ENCODE data around the gene JSRP1. TPM values are rescaled to one million over a fixed set of nuclear protein-coding genes. Genes with fewer than 3 reads are reported as not detected.
A peak's percentile ranks its signal among the peaks of the same experiment; 100 is the strongest.

JSRP1 gene
- total RNA-seq, 2 experiments from 2014 or later, result 0.56 to 0.58 TPM

DNA sequence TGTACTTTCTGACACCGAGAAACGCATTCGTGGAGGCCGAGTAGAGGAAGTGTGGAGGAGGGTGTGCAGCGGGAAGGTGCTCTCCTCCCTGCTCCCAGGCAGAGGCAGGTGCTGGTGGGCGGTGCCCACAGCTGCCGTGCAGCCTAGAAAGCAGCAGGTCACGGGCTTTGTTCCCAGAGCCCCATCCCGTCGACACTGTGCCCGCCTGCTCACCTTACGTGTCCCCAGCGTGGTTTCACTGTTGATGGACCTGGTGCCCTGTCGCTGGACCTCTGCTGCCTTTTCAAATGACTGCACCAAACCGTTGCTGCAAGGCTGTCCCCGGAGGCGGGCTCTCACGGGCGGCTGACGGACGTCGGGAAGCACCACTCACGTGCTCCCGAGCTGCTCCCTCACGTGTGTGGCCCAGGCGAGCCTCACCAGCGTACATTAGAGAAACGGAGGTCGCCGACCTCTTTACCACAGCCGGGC, 40.9 kb downstream of the JSRP1 start:
- DNase-seq, result peak in 13 of 14 experiments; percentile 27 to 75 (median 50)
- intact Hi-C loops (cut with DNase I, micrococcal nuclease), result no loop called here
- H3K4me3 ChIP-seq (ENCODE audit: low read length), result peak overlapping the region; percentile 21
- peaks cover 18% of the 10 kb centered on the region for H3K4me1 ChIP-seq (ENCODE audit: insufficient read depth, low read length)
- ChIA-PET POLR2A (interaction anchor here (0.6 kb wide), 1 partner anchor 73 kb away, joined by 3 read pairs; no protein-coding TSS in a partner anchor), CTCF (interaction anchor here (1.1 kb wide), 1 partner anchor 59 kb away, joined by 6 read pairs; no protein-coding TSS in a partner anchor)
- Mint-ChIP-seq H3K27ac (peak overlapping the region; percentile 74), H3K4me1 (ENCODE audit: low read depth) (peaks cover 13% of the 10 kb centered on the region), H3K4me3 (peak overlapping the region; percentile 62), H3K36me3 (ENCODE audit: low read depth) (peaks cover 54% of the 10 kb centered on the region), H3K27me3 (no peaks in the 10 kb centered on the region), H3K9me3 (no peaks in the 10 kb centered on the region)
- H3K36me3 ChIP-seq (ENCODE audit: insufficient read depth, low read length), result peaks cover 73% of the 10 kb centered on the region
- H3K9me3 ChIP-seq (ENCODE audit: control insufficient read depth in 1 of 2, insufficient read depth in 1 of 2, low read length in 2 of 2), result no peaks in the 10 kb centered on the region
- ATAC-seq (ENCODE audit: poor library complexity), result peak; percentile 87
- no peak overlapping the region for H3K27ac ChIP-seq (ENCODE audit: low read depth in 1 of 2, low read length in 2 of 2)
- TF ChIP-seq, protein P1, sequence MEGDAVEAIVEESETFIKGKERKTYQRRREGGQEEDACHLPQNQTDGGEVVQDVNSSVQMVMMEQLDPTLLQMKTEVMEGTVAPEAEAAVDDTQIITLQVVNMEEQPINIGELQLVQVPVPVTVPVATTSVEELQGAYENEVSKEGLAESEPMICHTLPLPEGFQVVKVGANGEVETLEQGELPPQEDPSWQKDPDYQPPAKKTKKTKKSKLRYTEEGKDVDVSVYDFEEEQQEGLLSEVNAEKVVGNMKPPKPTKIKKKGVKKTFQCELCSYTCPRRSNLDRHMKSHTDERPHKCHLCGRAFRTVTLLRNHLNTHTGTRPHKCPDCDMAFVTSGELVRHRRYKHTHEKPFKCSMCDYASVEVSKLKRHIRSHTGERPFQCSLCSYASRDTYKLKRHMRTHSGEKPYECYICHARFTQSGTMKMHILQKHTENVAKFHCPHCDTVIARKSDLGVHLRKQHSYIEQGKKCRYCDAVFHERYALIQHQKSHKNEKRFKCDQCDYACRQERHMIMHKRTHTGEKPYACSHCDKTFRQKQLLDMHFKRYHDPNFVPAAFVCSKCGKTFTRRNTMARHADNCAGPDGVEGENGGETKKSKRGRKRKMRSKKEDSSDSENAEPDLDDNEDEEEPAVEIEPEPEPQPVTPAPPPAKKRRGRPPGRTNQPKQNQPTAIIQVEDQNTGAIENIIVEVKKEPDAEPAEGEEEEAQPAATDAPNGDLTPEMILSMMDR (IDR thresholded peaks at IDR 0.05), result no peak
- H3K27me3 ChIP-seq (ENCODE audit: control insufficient read depth in 1 of 2, insufficient read depth in 2 of 2, low read length in 2 of 2), result no peaks in the 10 kb centered on the region

DNA sequence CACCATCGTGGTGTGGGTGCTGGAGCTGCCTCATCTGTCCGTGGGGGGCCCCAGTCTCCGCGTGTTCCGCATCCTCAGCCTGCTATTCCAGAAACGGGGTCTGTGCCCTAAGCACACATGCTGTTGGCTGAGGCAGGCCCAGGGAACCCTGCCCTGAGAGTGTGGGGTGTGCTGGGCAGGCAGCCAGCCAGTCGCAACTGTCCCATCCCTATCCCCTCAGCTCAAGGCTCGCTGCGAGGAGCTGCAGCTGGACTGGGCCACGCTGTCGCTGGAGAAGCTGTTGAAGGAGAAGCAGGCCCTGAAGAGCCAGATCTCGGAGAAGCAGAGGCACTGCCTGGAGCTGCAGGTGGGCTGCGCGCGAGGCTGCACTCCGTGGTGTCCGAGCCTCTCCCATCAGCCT, 42.0 kb downstream of the JSRP1 start:
- Histone ChIP-seq H3K27me3 (ENCODE audit: control insufficient read depth in 1 of 2, insufficient read depth in 2 of 2, low read length in 2 of 2) (no peaks in the 10 kb centered on the region), H3K4me1 (ENCODE audit: insufficient read depth, low read length) (peaks cover 18% of the 10 kb centered on the region), H3K4me3 (ENCODE audit: low read length) (no peak overlapping the region), H3K36me3 (ENCODE audit: insufficient read depth, low read length) (peaks cover 67% of the 10 kb centered on the region), H3K9me3 (ENCODE audit: control insufficient read depth in 1 of 2, insufficient read depth in 1 of 2, low read length in 2 of 2) (no peaks in the 10 kb centered on the region), H3K27ac (ENCODE audit: low read depth in 1 of 2, low read length in 2 of 2) (no peak overlapping the region)
- Mint-ChIP-seq H3K27me3 (no peaks in the 10 kb centered on the region), H3K36me3 (ENCODE audit: low read depth) (peaks cover 51% of the 10 kb centered on the region), H3K4me3 (no peak overlapping the region), H3K9me3 (no peaks in the 10 kb centered on the region), H3K27ac (no peak overlapping the region), H3K4me1 (ENCODE audit: low read depth) (peaks cover 13% of the 10 kb centered on the region)
- DNase-seq, result no peak
- intact Hi-C loops (cut with DNase I, micrococcal nuclease), result no loop called here
- CTCF ChIA-PET, result no interaction called here
- ATAC-seq (ENCODE audit: poor library complexity), result no peak
- POLR2A ChIA-PET, result no interaction called here
- TF ChIP-seq, protein P1 (IDR thresholded peaks at IDR 0.05), result no peak

DNA sequence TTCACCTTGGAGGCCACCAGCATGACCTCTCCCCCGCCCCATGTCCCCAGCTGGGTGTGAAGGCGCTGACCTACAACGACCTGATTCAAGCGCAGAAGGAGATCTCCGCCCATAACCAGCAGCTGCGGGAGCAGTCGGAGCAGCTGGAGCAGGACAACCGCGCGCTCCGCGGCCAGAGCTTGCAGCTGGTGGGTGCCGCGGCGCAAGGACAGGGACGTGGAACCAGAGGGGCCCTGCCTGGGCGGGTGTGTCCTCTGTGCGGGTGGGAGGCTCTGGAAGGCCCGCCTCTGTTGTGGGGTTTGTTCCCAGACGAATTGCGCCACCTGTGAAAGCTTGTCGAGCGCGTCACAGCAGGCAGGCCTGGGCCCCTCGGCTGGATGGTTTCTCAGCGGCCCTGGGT, 42.4 kb downstream of the JSRP1 start:
- ChIA-PET POLR2A (no interaction called here), CTCF (interaction anchor here (0.6 kb wide), 1 partner anchor 1251 kb away, joined by 3 read pairs; no protein-coding TSS in a partner anchor)
- Histone ChIP-seq H3K36me3 (ENCODE audit: insufficient read depth, low read length) (peaks cover 64% of the 10 kb centered on the region), H3K9me3 (ENCODE audit: control insufficient read depth in 1 of 2, insufficient read depth in 1 of 2, low read length in 2 of 2) (no peaks in the 10 kb centered on the region), H3K27ac (ENCODE audit: low read depth in 1 of 2, low read length in 2 of 2) (no peak overlapping the region), H3K4me1 (ENCODE audit: insufficient read depth, low read length) (peaks cover 18% of the 10 kb centered on the region), H3K4me3 (ENCODE audit: low read length) (no peak overlapping the region), H3K27me3 (ENCODE audit: control insufficient read depth in 1 of 2, insufficient read depth in 2 of 2, low read length in 2 of 2) (no peaks in the 10 kb centered on the region)
- intact Hi-C loops (cut with DNase I, micrococcal nuclease), result no loop called here
- no peak for ATAC-seq (ENCODE audit: poor library complexity)
- TF ChIP-seq, protein P1 (IDR thresholded peaks at IDR 0.05), result no peak
- H3K27ac Mint-ChIP-seq, result no peak overlapping the region
- no peak overlapping the region for H3K4me3 Mint-ChIP-seq
- no peak for DNase-seq
- peaks cover 51% of the 10 kb centered on the region for H3K36me3 Mint-ChIP-seq (ENCODE audit: low read depth)
- H3K9me3 Mint-ChIP-seq, result no peaks in the 10 kb centered on the region
- peaks cover 13% of the 10 kb centered on the region for H3K4me1 Mint-ChIP-seq (ENCODE audit: low read depth)
- no peaks in the 10 kb centered on the region for H3K27me3 Mint-ChIP-seq

All from CD4-positive, alpha-beta T cell (primary cell).